A549 (cell line): ENCODE results near the gene SETD2.

ENCODE experiments used
- MYC ChIP-seq: IDR thresholded peaks from 2 replicates; pipeline ENCODE4 v1.6.1; 2012; ENCODE audit warnings: mild to moderate bottlenecking, inconsistent platforms, low read length, improper control_type of control experiment, borderline replicate concordance
- TF ChIP-seq, protein P1 (sequence below): fragments of >200 bp; sonication (Bioruptor Twin); formaldehyde crosslinking; IDR thresholded peaks from 3 replicates; pipeline ENCODE4 v1.5.1; 2016
- TF ChIP-seq, protein P2 (sequence below): IDR thresholded peaks from 2 replicates; pipeline ENCODE4 v1.6.1; 2012; ENCODE audit warnings: low read depth, borderline replicate concordance
- TF ChIP-seq, protein P3 (sequence below): fragments of 200-600 bp; sonication (generic); IDR thresholded peaks from 2 replicates; pipeline ENCODE4 v1.6.1; 2016; ENCODE audit warnings: antibody characterized with exemption, mild to moderate bottlenecking, moderate library complexity

DNA sequence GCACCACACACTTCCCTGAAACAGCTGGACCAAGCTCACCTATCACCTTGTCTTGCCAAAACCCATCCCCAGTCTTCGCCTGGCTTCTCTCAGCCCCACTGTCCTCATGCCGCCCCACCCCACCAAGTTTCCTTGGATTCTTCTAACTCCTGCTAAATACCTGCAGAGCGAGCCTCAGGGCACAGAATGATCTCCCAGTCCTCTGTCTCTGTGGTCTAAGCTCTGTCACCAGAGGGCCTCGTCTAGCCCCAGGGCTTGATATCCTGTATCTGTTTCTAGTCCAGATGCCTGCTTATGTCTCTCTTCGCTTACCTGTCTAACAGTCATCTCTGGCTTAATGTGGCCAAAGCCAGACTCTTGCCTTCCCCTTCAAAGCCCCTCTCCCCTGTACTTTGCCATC is 197.1 kb downstream of the SETD2 start:
- TF ChIP-seq, protein P1, sequence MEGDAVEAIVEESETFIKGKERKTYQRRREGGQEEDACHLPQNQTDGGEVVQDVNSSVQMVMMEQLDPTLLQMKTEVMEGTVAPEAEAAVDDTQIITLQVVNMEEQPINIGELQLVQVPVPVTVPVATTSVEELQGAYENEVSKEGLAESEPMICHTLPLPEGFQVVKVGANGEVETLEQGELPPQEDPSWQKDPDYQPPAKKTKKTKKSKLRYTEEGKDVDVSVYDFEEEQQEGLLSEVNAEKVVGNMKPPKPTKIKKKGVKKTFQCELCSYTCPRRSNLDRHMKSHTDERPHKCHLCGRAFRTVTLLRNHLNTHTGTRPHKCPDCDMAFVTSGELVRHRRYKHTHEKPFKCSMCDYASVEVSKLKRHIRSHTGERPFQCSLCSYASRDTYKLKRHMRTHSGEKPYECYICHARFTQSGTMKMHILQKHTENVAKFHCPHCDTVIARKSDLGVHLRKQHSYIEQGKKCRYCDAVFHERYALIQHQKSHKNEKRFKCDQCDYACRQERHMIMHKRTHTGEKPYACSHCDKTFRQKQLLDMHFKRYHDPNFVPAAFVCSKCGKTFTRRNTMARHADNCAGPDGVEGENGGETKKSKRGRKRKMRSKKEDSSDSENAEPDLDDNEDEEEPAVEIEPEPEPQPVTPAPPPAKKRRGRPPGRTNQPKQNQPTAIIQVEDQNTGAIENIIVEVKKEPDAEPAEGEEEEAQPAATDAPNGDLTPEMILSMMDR = no peak
- no peak for TF ChIP-seq MYC
- TF ChIP-seq, protein P2, sequence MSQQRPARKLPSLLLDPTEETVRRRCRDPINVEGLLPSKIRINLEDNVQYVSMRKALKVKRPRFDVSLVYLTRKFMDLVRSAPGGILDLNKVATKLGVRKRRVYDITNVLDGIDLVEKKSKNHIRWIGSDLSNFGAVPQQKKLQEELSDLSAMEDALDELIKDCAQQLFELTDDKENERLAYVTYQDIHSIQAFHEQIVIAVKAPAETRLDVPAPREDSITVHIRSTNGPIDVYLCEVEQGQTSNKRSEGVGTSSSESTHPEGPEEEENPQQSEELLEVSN = no peak
- TF ChIP-seq, protein P3, sequence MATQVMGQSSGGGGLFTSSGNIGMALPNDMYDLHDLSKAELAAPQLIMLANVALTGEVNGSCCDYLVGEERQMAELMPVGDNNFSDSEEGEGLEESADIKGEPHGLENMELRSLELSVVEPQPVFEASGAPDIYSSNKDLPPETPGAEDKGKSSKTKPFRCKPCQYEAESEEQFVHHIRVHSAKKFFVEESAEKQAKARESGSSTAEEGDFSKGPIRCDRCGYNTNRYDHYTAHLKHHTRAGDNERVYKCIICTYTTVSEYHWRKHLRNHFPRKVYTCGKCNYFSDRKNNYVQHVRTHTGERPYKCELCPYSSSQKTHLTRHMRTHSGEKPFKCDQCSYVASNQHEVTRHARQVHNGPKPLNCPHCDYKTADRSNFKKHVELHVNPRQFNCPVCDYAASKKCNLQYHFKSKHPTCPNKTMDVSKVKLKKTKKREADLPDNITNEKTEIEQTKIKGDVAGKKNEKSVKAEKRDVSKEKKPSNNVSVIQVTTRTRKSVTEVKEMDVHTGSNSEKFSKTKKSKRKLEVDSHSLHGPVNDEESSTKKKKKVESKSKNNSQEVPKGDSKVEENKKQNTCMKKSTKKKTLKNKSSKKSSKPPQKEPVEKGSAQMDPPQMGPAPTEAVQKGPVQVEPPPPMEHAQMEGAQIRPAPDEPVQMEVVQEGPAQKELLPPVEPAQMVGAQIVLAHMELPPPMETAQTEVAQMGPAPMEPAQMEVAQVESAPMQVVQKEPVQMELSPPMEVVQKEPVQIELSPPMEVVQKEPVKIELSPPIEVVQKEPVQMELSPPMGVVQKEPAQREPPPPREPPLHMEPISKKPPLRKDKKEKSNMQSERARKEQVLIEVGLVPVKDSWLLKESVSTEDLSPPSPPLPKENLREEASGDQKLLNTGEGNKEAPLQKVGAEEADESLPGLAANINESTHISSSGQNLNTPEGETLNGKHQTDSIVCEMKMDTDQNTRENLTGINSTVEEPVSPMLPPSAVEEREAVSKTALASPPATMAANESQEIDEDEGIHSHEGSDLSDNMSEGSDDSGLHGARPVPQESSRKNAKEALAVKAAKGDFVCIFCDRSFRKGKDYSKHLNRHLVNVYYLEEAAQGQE = no peak
